HG03460 (cell line): Measurements from ENCODE around the gene PARP11.
A peak's percentile ranks its signal among the peaks of the same experiment; 100 is the strongest.

Experiments used
- ATAC-seq: cut with Tn5 transposase; IDR thresholded peaks from one replicate; pipeline ENCODE4 v1.9.1; 2021; ENCODE audit not compliant: unreplicated experiment

Gene PARP11

DNA sequence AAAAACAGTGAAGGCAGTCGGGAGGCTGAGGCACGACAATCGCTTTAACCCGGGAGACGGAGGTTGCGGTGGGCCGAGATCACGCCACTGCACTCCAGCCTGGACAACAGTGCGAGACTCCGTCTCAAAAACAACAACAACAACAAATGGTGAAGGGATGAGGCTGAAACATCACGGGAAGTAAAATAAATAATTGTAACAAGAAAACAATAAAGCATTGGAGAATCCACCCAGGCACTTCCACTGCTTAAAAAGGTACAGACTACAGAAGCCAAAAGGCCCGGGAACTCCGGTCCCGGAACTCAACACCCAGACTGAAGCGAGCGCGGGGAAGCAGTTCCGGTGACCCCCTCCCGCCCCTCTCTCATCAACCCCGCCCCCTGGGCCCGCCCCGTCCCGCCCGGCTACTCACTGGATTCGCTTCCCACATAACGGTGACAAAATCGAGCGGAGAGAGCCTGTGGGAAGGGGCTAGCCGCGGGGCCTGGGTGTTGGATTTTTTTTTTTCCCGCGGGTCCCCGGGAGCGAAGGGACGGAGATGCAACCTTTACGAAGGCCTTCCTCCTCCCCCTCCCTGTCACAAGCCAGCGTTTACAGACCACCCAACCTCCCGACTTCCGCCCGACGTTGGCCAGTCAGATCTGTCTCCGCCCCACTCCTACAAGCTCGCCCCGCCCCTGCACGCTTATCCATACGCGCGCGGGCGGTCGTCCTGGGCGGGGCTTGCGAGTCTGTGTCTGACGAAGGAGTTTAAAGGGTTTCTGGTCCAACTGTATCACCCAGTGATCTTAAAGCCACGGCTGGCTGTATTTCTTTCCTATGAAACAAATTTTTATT, at the start of gene PARP11:
PARP11 (minus strand) TSS at position 600 of the 837 bp plus-strand sequence; CDS start at position 430, 170 bp downstream.
- ATAC-seq: peak; percentile 94

GRCh38 chr12:3922033-3922432, 48.8 kb upstream of the PARP11 start:
- ATAC-seq: no peak

DNA sequence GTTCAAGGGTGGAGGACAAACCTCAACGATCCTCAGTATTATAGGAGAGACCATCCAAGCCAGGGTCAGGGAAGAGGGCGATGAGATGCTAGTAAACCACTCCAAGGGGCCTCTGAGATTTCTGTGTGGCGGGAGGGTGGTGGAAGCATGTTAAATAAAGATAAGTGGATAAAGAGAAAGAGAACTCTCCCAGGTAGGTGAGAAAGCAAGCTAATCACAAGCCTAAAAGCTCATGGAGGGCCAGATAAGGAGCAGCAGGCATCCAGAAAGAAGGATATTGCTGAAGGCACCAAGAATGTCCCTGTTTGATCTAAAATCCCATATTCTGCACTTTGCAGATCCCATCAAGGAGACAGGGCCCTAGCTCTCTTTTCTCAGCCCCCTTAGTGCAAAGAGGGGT, 48.3 kb upstream of the PARP11 start:
- ATAC-seq: no peak

GRCh38 chr12:3921151-3921471, 47.9 kb upstream of the PARP11 start:
- no peak for ATAC-seq

GRCh38 chr12:3920351-3921150, 47.4 kb upstream of the PARP11 start:
- no peak for ATAC-seq

GRCh38 chr12:3913278-3913677, 40.1 kb upstream of the PARP11 start:
- no peak for ATAC-seq

DNA sequence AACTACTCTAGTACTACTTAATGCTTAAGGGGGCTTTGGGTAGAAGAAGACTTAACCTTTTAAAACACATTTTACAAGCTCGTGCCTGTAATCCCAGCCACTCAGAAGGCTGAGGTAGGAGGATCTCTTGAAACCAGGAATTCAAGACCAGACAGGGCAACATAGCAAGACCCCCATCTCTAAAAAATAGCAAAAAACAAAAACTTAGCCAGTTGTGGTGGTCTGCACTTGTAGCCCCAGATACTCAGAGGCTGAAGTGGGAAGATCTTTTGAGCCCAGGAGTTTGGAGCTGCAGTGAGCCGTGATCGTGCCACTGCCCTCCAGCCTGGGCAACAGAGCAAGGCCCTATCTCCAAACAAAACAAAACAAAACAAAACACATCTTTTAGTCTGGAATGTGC, 39.7 kb upstream of the PARP11 start:
- ATAC-seq: no peak

DNA sequence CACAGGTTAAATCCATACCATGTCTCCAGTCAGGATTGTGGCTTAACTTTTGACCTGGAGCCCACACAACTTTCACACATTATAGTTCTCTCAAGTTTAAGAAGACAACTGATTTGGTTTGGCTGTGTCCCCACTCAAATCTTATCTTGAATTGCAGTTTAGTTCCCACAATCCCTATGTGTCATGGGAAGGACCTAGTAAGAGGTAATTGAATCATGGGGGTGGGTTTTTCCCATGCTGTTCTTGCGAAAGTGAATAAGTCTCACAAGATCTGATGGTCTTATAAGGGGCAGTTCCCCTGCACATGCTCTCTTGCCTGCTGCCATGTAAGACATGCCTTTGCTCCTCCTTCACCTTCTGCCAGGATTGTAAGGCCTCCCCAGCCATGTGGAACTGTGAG, 38.2 kb upstream of the PARP11 start:
- no peak for ATAC-seq

- no peak for ATAC-seq
Measured at GRCh38 chr12:3905664-3906063, 32.5 kb upstream of the PARP11 start.

DNA sequence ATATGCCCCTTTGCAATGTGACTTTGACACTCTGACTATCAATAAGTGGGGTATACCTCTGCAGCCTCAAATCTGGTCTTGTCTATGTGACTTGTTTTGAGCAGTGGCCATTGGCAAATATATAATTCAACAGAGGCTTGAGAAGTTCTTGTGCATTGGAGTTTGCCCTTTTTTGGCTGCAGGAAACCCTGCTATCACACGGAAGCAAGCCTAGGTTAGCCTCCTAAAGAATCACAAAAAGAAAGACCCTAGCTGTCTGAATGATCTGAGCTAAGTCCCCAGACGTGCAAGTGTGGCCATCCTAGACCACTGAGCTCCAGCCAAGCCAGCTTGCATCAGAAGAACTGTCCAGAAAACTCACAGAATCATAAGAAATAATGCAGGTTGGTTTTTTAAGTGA, 31.8 kb upstream of the PARP11 start:
- no peak for ATAC-seq

DNA sequence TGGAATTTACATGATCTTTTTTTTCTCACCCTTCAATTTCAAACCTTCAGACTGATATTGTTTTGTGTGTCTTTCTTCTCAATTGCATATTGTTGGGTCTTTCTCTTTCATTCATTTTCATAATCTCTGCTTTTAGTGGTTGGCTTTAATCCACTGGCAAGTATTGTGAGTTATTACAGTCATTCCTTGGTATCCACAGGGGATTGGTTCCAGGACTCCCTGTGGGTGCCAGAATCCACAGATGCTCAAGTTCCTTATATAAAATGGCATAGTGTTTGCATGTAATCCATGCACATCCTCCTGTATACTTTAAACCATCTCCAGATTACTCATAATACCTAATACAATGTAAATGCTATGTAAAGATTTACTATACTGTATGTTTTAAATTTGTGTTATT, 29.7 kb upstream of the PARP11 start:
- no peak for ATAC-seq

DNA sequence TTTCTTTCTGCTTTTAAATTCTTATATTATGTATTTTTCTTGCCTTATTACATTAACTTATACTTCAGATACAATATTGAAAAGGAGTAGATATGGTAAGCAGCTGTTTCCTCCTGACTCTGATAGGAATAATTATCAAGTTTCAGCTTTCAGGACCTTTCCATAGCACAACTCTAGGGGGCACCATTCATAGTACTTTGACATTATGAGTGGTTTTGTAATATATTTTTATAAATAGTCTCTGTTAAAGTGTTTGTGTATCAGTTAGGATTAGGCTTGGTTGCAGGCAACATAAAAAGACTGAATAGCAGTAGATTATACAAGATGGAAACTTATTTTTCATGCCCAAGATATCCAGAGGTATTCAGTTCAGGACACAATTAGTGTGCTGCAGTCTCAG, 27.9 kb upstream of the PARP11 start:
- no peak for ATAC-seq

GRCh38 chr12:3898756-3899155, 25.6 kb upstream of the PARP11 start:
- no peak for ATAC-seq

DNA sequence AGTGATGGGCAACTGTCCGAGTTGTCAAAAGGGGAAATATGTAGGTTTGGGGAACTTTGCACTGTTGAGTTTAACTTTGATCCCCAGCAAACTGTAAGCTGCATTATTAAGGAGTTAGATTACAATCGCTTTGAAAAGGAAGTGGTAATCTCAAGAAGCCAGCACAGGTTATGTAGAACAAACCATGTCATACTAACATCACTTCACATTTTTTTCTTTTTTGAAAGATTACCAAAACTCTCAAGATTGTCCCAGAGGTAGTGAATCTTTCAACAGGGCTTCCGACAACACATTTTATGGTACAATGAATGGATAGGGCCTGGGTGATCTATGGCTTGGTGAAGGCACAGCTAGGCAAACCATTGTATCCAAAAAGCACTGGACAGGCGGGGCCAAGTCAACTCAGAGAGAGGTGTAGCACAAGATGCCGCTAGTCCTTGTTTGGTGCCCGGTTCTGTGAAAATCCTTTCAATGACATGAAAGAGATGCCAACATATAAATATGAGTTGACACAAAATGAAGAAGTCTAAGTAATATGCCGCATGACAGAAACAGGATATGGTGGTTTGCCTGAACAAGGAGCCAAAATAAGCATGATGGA, 24.3 kb upstream of the PARP11 start:
- ATAC-seq: no peak

DNA sequence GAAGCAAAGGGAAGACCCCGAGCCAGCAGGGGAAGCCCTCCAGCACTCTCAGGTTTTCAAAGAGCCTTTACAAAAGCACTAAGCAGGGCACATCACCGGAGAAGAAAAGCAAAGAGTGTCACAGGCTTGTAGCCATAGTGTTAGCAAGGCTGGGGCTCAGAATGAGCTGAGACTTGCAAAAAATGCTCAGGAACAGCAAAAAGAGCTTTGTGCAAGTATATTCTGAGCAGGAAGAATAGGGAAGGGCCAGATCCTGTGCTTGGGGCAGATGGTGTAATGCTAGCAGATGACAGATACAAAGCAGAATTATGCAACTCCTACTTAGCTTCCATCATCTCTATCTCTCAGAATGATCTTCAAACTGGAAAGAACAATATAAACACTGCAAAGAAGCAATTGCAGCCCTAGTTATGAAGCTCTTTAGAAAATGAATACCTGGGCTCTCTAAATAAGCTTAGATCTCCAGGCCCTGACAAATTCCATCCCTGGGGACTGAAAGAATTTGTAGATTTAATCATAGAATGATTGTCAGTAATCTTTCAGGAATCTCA, 23.7 kb upstream of the PARP11 start:
- ATAC-seq: no peak

DNA sequence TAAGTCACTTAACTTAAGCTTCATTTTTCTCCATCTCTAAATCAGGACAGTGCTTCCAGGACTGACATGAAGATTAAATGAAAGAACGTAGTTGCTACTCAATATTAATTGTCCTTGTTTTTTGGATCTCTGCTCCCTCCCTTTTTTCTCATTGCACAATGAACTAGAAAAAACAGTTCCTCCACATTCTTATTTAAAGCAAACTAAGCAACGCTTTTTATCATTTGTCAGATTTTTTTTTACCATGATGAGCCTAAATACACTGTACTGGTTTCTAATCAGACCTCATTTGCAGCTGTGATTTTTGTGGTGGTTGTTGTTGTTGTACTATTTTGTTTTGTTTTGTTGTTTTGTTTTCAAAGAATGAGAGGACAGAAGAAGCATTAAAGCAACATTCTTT, 23.2 kb upstream of the PARP11 start:
- ATAC-seq: no peak

DNA sequence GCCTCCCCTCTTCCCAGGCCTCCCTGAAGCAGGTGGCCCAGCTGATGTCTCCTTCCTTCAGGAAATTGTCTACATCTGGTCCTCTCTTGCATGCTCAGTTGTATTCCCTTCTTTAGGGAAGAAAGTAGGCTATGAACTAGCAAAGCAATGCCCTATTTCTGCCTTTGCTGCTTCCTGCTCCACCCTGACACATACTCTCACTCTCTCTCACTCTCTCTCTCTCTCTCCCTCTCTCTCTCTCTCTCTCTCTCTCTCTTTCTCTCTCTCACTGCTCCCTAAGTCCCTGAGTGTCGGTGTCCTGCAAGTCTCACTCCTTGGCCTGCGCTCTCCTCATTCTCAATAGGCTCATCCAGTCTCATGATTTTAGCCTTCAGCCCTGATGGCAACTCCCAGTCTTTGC, 19.4 kb upstream of the PARP11 start:
- ATAC-seq: no peak

DNA sequence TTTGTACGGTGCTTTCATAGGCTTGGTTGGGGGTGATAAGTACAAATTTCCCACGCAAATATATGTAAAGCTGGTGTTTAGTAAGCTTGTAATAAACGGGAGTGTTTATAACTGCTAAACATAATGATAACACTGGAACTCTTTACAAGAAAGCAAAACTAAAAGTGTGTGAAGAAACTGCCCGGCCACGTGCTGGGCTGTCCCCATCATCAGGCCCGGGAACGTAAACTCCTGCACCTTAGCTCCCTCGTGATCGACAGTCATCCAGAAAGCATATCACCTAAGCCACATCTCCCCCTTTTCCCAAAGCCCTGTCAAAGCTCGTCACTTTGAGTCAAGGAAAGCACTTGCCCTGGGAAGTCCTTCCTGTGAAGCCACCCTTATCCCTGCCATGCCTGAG, 18.0 kb upstream of the PARP11 start:
- no peak for ATAC-seq

- no peak for ATAC-seq
Measured at GRCh38 chr12:3888659-3889058, 15.5 kb upstream of the PARP11 start.

- no peak for ATAC-seq
Measured at GRCh38 chr12:3885277-3886094, 12.3 kb upstream of the PARP11 start.

- no peak for ATAC-seq
Measured at GRCh38 chr12:3884671-3885070, 11.5 kb upstream of the PARP11 start.
